Amniotic stem cell (primary cell): ENCODE results near the gene COL15A1.
"Not testable (repeated sequence)": the region's sequence is repeated elsewhere in the genome, so short reads cannot be mapped to it uniquely, and the experiment has no call there.

Experiments used
- DNase-seq: peaks from one replicate; lab custom pipeline; 2025; lab: John Stamatoyannopoulos, UW

COL15A1 gene

DNA sequence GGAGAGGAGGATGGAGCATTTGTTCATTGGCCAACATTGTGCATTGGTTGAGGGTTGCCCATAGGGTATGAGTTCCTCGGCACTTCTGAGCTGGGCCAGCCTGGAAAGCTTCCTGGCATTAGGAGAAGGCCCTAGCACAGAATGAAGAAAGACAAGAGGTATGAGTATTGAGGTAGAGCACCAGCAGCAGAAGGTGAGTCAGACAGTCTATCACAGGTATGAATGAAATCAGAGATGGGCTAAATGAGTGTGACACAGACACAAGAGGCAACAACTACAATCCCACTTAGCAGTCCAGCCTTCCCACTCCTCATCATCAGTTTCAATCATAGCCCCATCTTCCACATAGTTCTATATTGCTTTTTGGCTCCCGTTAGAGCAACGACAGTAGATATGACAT, 135.8 kb downstream of the COL15A1 start:
- DNase-seq, result no peak

DNA sequence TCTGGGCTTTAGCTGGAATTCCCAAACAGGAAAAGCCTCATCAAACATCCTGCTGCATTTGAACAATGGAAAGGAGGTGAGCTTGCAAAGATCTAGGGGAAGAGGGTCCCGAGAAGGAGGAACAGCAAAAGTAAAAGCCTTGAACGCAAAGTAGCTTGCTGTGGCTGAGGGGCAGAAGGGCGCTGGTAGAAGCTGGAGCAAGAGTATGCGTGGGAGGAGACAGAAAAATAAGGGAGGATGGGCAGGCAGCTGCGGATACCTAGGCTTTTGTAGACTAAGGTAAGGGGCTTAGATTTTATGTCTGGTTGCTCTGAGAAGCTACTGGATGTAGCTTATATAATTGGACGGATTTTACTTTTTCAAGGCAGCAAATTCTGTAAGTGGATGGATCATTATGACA, 139.3 kb downstream of the COL15A1 start:
- no peak for DNase-seq

DNA sequence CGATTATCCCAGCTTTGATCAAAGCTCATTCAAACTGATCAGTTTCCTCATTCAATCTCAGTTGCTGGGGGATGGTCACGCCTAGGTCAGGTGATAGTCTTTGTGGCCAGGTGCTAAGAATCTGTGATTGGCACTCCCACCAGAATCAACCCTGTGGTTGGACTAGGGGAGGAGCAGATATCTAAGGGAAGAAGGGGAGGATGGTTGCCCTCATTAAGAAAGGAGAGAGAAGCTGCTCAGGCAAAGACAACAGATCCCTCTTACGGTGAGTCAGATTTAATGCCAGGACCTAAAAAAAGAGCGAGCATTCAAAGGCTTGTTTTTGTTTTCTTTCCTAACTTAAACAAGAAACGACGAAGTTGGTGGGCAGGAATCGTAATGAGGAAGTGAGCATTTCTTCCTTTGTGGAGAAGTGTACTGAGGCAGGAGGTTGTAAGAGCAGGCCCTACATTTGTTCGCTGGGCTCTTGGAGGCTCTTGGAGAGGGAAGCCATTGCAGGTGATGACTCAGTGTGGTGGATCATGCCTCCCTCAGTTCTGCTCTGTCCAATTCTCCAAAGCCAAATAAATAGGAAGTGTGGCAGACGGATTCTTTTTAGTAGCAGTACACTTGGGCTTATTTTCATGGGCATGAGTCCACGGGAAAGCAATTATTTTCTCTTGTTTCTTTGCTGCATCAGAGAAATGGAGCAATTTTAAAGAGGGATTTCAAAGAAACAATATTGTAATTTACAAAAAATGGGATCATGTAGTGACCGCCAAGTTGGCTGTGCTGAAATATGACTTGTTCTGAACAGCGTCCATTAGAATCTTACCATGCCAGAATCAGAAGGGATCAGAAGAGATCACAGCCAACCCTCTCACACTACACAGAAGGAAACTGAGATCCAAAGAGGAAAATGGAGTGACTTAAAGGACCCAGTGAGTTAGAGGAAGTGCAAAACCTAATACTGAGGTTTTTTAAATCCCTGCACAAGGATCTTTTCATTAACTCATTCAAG, 142.5 kb downstream of the COL15A1 start:
- DNase-seq, result peak; percentile 22

DNA sequence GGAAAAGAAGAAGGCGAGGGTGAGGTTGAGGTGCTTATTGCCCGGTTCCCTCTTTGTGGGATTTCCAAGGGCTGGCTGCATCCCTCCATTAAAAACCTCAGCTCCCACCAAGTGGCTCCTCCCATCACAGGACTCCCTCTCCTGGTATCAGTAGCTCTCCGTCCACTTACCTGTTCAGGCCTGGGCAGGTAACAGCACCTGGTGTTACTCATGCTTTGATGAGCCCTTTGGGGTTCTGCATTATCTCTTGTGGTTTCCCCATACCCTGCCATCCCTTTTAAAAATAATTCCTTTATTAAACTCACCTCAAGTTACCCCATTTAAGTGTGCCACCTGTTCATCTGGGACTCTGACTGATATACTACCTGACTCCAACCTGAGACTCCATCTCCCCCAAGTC, 143.8 kb downstream of the COL15A1 start:
- no peak for DNase-seq

DNA sequence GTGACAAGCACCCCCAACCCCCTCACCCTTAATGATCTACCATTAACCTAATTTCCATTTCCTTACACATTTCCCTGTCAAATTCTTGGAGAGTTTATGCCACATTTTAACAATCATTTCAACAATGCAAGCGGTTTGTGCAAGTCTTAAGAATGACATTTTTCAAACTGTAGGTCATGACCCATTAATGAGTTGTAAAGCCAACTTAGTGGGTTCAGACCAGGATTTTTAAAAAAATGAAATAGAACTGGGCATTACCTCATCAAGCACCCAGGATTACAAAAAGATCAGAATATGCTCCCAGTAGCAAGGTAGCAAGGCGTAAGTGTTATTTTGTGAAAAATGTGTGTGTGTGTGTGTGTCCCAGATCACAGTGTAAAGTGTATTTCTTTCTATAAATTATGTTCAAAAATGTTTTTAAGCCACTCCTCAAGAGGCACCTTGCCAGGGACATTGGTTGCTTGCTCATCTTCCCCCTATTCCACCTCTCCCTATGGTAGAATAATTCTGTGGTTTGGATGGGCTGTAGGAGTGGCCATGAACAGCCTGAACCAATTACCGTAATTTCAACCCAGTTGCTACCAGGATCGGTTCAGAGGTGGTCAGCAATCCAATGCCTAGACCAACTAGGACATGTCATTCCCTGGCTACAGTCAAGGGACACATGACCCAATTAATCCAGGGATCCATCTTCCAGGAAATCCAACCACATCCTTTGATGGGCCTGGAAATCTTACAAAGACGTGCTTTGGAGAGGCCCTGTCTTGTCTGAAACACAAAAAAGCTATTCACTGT, 146.8 kb downstream of the COL15A1 start:
- no peak for DNase-seq

DNA sequence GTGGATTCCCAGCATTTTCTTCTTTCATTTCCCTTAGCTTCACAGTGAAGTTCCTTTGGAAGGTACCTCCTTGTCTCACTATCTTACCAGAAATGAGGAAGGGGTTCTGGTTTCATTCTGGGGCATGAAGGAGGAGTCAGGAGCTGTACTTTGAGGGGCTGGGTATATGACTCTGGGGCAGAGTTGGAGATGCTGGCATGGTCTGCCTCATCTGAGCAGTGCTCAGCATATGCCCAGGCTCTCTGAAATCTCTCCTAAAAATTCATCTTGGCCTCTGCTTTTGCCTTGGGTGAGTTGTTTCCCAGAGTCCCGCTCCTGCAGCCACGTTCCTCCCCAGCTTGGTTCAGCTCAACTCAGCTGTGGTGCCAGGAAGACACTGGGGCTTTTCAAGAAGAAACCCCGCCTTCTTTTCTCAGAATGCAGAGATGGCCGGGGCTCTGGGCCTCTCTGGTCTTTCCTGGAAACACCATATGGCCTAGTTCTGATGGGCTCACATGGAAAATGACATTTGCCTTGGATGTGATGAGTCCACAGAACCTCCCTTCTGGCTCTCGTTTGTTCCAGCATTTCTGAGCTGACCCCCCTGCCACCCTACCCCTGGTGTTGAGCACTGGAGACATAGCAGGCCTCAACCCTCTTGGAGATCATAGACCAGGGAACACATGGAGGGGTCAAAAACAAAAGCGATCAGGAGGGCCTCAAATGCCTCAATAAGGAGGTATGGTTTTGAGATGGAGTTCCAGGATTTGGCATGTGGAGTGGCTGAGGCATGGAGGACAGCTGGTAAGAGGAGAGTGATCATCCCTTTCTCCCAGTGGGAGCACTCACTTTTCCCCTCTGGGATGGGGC, 149.2 kb downstream of the COL15A1 start:
- no peak for DNase-seq

DNA sequence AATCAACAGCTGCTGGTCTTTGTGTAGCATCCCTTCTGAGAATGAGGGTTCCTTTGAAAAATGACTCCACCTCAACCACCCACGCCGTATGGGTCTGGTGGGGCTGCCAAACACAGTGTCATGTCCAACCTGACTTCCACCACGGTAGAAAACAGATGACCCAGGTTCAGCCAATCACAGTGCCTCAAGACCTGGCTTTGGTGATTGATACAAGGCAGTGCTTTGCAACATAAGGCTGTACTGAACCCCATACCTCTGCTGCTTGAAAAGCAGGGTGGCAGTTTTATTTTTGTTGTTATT, 149.7 kb downstream of the COL15A1 start:
- DNase-seq, result no peak

DNA sequence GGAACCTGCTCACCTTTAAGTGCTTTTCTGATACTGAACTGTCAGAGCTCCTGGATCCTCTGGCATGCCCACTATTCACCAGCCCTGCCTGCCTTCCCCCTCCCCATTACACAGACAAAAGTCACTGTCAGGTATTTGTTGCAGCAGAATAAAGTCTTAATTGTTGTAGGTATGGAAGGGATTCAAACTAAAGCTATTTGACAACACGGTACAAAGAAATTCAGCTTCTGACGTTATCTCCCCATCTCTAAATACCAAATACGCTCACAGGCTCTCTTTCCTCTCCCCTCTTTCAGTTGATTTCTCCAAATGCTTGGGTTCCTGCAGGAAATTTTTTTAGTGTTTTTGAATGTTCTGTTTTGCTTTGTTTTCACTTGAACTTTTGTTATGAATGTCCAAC, 151.9 kb downstream of the COL15A1 start:
- no peak for DNase-seq

DNA sequence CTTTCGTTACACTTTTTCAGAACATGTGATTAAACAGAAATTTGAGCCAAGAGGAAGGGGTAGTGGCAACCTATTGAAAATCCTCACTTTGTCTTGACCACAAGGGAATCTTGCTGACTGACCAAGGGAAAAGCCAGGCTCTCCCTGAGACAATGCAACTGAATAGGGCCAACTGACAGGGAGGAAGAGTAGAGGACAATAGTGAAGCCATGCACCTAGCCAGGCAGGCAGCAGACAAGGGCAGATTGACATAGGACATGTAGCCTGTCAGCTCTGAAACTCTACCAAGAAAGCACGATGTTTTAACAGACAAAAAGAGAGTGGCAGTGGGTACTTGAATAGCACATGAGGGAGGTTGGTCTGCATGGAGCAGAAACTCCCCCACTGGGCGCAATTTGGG, 152.7 kb downstream of the COL15A1 start:
- DNase-seq, result no peak

DNA sequence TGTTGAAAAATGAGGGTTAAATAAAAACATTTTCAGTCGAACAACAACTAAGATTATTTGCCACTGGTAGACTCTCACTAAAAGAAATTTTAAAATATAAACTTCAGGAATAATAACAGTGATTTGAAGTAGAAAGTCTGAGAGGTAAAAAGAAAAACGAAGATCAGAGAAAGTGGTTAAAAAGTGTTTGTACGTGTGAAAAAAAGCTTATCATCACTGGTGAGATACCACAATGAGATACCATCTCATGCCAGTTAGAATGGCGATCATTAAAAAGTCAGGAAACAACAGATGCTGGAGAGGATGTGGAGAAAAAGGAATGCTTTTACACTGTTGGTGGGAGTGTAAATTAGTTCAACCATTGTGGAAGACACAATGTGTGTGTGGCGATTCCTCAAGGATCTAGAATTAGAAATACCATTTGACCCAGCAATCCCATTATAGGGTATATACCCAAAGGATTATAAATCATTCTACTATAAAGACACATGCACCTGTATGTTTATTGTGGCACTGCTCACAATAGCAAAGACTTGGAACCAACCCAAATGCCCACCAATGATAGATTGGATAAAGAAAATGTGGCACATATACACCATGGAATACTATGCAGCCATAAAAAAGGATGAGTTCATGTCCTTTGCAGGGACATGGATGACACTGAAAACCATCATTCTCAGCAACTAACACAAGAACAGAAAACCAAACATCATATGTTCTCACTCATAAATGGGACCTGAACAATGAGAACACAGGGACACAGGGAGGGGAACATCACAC, 156.3 kb downstream of the COL15A1 start:
- not testable (repeated sequence) for DNase-seq

DNA sequence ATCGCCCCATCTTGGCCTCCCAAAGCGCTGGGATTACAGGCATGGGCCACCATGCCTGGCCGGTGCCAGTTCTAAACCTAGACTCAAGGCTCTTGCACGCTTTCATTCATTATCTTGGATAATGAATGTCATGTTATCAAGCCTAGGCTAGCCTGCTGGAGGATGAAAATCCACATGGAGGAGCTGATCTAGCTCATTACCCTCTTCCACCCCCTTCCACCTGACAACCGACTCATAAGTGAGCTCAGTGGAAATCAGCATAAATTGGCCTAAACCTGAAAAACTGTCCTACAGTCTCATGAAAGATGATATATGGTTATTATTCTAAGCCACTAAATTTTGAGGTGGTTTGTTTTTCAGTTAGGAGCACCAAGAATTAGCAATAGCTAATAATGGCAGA, 157.6 kb downstream of the COL15A1 start:
- DNase-seq, result no peak

DNA sequence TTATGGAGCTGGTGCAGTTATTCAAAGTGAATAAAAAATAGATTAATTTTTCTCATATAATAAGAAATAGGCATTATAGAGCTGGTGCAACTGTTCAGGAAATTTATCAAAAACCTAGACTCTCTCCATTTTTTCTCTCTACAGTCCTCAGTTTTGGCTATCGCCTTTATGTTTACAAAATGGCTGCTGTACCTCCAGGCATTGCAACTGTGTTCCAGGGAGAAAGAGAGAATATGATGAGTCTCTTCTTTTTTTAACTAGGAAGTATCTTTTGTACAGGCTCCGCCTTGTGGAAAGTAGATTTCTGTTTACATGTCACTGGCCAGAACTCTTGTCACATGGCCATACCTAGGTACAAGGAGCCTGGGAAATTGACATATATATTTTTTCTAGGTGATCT, 158.1 kb downstream of the COL15A1 start:
- no peak for DNase-seq

DNA sequence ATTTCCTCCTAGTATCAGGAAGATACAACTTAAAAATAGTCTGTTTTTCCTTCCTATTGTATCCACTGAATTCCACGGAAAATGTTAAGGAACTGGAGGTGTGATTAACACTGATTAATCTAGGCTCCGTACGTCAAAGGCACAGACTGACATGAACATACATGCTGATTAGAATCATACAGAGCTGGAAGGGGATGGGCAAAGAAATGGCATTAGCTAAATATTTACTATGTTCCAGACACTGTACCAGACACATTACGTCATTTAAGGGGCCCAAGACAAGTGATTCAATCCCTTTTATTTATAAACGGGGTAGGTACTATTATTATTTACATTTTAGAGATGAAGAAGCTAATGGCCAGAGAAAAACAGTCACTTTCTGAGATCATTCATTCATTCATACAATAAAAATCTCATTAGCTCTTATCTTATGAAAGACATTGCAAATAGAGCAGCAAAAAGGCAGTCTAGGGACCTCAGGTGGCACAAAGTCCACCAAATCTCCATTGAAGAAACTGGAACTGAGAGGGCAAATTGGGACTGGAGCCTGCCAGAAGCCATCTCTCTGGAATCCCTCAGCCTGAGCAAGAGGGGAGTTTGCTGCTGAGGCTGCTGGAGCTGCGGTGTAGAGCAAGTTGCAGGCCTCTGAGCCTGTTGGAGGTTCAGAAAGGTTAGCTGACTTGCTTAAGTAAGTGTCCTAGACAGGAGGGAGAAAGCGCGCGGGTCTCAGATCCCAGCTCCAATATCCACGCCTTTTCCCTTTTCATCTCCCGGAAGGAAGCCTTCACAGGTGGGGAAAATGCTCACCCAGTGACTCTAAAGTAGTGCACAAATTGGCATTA, 159.6 kb downstream of the COL15A1 start:
- no peak for DNase-seq

DNA sequence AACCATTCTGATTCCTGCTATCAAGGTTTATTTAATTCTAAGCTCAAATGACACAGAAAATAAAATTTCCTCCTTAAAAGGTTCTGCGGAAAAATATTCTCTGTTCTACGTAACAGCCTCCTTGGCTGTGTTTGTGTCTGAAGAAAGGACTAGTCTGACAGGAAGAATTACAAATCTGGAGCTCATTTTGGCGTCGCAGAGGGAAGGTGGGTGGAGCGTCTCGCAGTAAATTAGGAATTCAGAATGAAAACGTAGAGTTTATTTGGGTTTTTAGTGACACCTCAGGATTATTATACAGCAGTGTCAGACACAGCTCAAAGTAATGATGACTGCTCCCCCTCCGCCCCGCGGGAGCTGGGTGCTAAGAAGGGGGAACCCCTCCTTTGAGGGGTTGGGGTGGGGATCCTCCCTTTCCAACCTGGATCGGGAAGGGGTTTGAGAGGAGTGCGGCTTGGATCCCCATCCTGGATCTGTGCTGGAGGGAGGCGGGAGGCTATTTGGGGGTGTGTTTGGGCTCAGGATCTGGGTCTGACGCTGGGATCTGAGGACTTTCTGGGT, 160.3 kb downstream of the COL15A1 start:
- no peak for DNase-seq

DNA sequence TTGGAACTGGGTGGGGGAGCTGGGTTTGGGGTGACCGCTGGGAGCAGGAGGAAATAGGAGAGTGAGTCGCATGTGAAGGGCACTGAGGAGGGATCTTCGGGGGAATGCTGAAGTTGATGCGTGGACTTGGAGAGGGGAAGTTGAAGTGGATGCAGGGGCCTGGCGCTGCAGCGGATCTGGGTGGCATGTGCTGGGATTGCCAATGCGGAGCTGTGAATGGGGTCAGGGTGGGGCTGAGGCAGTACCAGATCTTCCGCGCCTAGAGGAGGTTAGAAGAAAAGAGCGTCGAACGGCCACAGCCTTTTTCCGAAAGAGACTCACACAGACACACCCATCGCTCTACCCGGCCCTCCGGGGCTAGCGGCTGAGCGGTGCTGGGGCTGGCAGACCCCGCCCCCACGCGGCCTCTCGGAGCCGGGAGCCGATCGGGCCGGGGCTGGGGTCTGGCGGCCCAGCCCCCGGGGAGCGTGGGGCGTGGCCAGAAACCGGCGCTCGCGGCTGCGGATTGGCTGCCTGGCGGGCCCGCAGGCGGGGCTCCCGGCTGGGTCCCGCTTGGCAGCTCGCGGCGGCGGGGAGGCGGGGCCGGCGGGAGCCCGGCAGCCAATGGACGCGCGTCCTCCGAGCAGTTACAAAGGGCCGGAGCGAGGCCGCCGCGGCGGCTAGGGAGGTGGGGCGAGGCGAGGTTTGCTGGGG, 160.9 kb downstream of the COL15A1 start, which contains the start of gene TGFBR1:
Gene TGFBR1 (plus strand): TSS at position 655 of the 693 bp plus-strand sequence. CDS start 93 bp downstream, outside the sequence.
- peak; percentile 88 for DNase-seq

DNA sequence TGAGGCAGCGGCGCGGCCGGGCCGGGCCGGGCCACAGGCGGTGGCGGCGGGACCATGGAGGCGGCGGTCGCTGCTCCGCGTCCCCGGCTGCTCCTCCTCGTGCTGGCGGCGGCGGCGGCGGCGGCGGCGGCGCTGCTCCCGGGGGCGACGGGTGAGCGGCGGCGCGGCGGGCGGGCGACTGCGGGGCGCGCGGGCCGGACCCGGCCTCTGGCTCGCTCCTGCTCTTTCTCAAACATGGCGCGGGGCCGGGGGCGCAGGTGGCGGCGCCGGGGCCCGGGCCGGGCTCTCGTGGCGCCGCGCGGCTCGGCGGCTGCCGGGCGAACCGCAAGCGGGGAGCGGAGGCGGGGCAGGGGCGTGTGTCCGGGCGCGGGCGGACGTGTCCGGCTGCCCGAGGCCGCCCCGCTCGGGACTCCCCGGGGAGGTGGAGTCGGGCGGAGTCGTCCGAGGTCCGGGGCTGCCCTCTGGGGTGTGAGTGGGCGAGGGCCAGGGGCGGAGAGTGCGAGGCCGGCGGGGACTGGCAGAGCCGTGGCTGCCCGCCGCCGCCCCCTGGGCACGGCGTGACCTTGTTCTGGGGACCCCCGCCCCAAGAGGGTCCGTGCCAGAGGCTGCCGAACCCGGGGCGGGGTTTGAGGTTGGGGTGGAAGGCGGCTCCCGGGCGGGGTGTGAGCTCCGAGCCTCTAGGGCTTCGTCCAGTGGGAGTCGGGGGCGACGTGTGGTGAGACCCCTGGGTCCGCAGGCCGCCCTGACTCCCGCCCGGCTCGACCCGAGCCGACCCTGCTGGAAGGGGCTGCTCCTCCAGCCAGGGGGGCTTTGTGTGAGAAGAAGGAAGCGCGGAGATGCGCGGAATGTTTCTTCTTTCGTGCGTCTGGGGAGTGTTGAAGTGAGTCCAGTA, 161.7 kb downstream of the COL15A1 start:
- DNase-seq, result peak; percentile 65

DNA sequence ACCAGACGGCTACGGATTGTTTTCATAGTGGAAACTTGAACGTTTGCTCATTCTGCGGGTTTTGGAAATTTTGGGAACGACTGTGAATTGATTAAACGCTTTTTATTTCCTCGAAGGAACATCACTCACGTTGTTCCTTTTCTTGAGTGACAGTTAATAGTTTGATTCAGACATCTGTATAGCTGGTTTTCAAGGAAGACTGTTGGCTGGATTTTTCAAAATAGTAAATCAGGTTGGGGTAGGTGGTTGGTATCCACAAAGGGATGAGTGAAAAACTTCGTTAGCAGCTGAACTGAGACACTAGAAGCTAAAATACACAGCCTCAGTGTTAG, 162.3 kb downstream of the COL15A1 start:
- no peak for DNase-seq

DNA sequence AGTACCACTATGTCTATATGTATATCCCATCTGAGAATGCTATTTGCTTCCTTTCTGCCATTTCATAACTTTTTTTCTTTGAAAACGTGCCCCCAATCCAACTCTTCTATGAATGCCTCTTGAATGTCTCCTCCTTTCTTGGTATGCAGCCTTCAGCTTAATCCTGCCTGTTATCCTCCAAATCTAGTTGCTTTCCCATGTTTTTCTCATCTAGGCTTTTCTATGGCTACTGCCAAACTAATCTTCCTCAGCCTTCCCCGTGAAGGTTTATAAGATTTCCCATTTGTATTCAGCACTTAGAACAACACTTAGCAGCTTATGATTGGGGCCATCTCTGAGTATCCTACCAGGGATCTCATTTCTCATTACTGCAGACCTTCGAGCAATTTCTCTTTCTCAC, 163.7 kb downstream of the COL15A1 start:
- DNase-seq, result no peak

DNA sequence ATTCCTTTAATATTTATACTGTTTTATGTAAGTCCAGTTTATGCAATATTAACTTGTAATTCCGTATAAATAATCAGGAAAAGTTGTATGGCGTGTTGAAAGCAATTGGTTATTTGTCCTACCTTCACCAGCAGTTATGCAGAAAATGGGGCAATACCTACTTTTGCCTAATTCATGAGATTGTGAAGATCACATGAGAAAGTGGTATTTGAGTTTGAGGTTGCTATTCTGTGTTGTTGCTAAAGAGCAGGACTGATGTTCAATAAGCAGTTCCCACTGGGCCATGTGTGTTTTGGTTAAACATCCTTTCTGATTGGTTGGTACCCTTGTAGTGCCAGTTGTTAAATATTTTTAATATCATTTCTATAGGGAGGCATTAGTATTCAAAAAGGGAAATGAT, 164.4 kb downstream of the COL15A1 start:
- no peak for DNase-seq
